Activated T-cell treated with anti-CD3 and anti-CD28 coated beads, Interleukin-2, amount 50 U/mL, for 24 hours (primary cell): ENCODE measurements around the gene FBLIM1.
"Not testable (repeated sequence)": the region's sequence is repeated elsewhere in the genome, so short reads cannot be mapped to it uniquely, and the experiment has no call there.

Experiments used
- DNase-seq: peaks from one replicate; pipeline ENCODE4 v3.0.0-alpha.2; 2020
- H3K27ac Mint-ChIP-seq: 2 replicates; pipeline ENCODE4 v1.8.0; 2020; ENCODE audit warnings: mild to moderate bottlenecking, mixed read lengths
- H3K27me3 Mint-ChIP-seq: 2 replicates; pipeline ENCODE4 v1.8.0; 2020; ENCODE audit warnings: mixed read lengths
- H3K36me3 Mint-ChIP-seq: 2 replicates; pipeline ENCODE4 v1.8.0; 2020; ENCODE audit warnings: low read depth, mixed read lengths
- H3K4me1 Mint-ChIP-seq: 2 replicates; pipeline ENCODE4 v1.8.0; 2020; ENCODE audit warnings: low read depth, mixed read lengths
- H3K4me3 Mint-ChIP-seq: 2 replicates; pipeline ENCODE4 v1.8.0; 2020; ENCODE audit warnings: mild to moderate bottlenecking, moderate library complexity, mixed read lengths
- H3K9me3 Mint-ChIP-seq: 2 replicates; pipeline ENCODE4 v1.8.0; 2020; ENCODE audit warnings: mixed read lengths

Gene FBLIM1

DNA sequence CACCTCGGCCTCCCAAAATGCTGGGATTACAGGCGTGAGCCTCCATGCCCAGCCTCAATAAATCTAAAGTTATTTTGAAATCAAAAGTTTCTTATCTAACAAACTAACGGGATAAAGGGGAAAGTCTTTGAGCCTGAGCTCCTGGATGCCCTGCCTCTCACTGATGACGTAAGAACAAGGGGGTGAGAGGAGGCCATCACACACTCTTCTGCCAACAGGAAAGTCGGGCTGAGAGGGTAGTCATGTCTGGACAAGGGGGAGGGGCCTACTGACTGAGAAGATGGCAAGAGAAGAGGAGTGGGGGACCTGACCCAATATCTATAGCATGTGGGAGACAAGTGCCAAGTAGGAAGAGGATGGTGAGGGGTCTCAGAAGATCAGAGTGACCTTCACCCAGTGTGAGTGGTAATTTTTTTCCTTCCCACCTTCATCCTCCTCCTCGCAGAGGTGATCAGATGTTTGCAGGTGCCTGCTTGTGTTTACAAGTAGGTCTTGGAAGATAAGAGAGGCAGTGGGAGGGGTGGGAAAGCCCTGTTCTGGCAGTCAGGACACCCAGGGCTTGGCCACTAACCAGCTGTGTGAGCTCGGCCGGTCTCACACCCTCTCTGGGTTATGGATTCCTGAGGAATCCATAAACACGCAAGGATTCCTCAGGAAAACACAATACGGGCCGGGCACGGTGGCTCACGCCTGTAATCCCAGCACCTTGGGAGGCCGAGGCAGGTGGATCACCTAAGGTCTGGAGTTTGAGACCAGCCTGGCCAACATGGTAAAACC, 39.2 kb downstream of the FBLIM1 start:
- Mint-ChIP-seq H3K27me3 (peaks cover 7% of the 10 kb centered on the region), H3K9me3 (no peaks in the 10 kb centered on the region), H3K4me1 (peaks cover 8% of the 10 kb centered on the region), H3K4me3 (no peak overlapping the region), H3K27ac (no peak overlapping the region), H3K36me3 (no peaks in the 10 kb centered on the region)
- no peak for DNase-seq

DNA sequence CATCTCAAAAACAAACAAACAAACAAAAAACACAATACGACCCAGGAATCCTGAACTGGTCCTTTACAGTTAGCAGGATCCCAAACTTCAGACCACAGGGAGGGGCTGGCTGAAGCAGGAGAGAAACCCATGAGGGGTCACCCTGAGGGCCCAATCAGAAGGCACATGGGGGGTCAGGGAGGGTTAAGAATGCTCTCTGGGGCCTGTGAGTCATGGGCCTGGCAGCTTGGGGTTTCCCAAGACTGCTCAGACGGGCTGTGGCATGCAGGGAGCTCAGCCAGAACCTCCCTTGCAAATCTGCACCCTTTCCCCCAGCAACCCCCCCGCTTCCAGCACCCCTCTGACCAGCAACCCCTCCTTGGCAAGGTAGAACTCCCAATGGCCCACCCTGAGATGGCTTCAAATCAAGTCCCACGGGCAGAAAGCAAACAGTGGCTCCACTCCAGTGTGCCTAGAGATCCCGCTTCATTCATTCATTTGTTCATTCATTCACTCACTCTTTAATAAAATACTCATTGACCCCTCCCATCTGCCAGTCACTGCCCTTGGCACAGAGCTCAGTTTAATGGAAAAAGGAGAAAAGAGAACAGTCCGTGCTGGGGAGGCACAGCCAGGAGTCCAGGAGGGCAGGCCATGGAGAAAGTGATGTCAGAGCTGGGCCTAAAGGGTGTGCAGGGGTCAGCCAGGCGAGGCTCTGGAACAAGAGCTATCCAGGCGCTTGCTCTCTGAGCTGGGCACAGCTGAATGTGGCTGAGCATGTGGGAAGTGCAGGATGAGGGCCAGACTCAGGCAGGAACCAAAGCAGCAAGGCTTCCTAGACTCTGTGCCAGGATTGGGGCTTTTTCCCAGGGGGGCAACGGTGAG, 40.6 kb downstream of the FBLIM1 start:
- no peak for DNase-seq
- peaks cover 7% of the 10 kb centered on the region for H3K27me3 Mint-ChIP-seq

DNA sequence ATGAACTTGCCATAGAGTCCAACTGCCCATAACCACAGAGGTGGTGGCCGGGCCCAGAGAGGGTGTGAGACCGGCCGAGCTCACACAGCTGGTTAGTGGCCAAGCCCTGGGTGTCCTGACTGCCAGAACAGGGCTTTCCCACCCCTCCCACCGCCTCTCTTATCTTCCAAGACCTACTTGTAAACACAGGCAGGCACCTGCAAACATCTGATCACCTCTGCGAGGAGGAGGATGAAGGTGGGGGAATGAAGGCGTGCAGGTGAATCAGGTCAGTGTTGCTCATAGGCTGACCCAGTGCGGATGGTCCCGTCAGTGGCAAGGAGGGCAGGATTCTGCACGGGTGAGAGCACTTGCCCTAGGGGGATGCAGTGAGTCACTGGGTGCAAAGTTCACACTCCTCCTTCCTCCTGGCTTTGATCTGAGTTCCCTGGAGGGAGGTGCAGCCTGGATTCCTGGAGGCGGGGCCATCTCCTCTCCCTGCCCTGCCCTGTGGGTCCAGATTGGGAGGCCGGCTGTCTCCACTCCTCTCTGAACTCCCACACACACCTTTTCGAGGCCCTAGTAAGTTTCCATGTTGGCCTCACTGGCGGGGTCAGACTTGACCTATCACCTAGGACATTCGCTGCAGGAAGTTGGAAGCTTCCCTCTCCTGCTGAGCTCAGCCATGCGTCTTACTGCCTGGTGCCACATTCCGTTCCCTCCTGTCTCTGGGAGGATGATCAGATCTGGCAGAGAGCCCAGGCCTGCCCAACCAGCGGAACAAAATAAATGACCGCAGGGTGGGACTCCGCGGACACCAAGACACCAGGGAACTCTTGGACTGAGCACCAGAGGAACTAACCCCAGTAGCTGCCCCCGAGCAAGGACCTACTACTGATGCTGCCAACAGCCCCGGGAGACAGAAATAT, 41.6 kb downstream of the FBLIM1 start:
- H3K27me3 Mint-ChIP-seq = peaks cover 7% of the 10 kb centered on the region
- no peak overlapping the region for H3K27ac Mint-ChIP-seq
- peaks cover 5% of the 10 kb centered on the region for H3K4me1 Mint-ChIP-seq
- DNase-seq = no peak
- H3K4me3 Mint-ChIP-seq = no peak overlapping the region
- no peaks in the 10 kb centered on the region for H3K9me3 Mint-ChIP-seq
- H3K36me3 Mint-ChIP-seq = no peaks in the 10 kb centered on the region

More for the DNA sequence above, 40.6 kb downstream of the FBLIM1 start:
- no peaks in the 10 kb centered on the region for H3K36me3 Mint-ChIP-seq
- no peak overlapping the region for H3K27ac Mint-ChIP-seq
- H3K4me1 Mint-ChIP-seq = peaks cover 8% of the 10 kb centered on the region
- no peaks in the 10 kb centered on the region for H3K9me3 Mint-ChIP-seq
- no peak overlapping the region for H3K4me3 Mint-ChIP-seq

DNA sequence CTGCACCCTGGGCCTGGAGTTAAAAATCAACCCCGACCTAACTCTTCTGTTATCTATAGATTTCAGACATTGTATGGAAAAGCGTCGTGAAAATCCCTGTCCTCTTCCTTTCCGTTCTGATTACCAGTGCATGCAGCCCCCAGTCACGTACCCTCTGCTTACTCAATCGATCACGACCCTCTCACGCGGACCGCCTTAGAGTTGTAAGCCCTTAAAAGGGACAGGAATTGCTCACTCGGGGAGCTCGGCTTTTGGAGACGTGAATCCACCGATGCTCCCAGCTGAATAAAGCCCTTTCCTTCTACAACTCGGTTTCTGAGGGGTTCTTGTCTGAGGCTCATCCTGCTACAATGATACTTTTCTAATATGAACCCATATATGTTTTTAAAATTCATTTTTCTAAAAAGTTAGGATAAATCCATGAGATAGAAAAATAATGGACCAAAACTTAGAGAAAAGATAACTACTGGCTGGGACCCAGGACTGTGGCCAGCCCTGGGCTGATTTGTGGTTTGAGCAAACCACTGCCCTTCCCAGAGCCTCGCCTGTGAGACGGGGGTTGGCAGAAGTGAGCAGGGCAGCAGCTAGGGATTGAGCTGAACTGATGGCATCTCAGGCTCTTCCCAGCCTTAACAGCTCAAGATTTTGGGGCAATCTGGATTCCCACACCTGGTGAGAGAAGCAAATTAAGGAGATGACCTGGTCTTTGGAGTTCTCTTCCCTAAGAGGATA, 43.8 kb downstream of the FBLIM1 start:
- no peak for DNase-seq
- H3K4me3 Mint-ChIP-seq = no peak overlapping the region

DNA sequence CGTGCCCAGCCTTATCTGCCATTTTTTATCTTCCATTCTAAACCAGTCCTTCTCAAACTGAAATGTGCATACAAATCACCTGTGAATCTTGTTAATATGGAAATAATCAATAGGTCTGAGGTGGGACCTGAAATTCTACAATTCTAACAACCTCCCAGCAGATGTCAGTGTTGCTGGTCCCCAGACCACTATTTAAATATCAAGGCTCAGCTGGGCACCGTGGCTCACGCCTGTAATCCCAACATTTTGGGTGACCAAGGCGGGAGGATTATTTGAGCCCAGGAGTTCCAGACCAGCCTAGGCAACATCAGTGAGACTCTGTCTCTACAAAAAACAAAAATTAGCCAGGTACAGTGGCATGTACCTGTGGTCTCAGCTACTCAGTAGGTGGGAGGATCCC, 44.8 kb downstream of the FBLIM1 start:
- Mint-ChIP-seq H3K27me3 (peaks cover 7% of the 10 kb centered on the region), H3K4me3 (no peak overlapping the region), H3K27ac (no peak overlapping the region), H3K36me3 (no peaks in the 10 kb centered on the region), H3K4me1 (no peaks in the 10 kb centered on the region), H3K9me3 (no peaks in the 10 kb centered on the region)
- DNase-seq = peak; percentile 37

More for the DNA sequence above, 43.8 kb downstream of the FBLIM1 start:
- Mint-ChIP-seq H3K4me1 (no peaks in the 10 kb centered on the region), H3K27ac (no peak overlapping the region), H3K9me3 (no peaks in the 10 kb centered on the region), H3K36me3 (no peaks in the 10 kb centered on the region), H3K27me3 (peaks cover 7% of the 10 kb centered on the region)

DNA sequence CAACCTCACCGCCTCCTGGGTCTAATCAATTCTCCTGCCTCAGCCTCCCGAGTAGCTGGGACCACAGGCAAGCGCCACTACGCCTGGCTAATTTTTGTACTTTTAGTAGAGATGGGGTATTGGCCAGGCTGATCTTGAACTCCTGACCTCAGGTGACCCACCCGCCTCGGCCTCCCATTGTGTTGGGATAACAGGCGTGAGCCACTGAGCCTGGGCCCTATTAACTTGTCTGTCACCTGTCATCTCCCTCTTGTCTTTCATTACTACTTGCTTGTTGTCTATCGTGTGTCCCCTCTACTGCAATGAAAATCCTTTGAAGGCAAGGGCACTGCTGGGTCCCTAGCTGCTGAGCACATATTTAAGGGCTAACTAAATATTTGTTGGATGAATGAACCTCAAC, 45.5 kb downstream of the FBLIM1 start:
- Mint-ChIP-seq H3K27ac (no peak overlapping the region), H3K4me1 (no peaks in the 10 kb centered on the region), H3K27me3 (peaks cover 7% of the 10 kb centered on the region), H3K4me3 (no peak overlapping the region), H3K9me3 (no peaks in the 10 kb centered on the region), H3K36me3 (no peaks in the 10 kb centered on the region)
- DNase-seq = no peak

DNA sequence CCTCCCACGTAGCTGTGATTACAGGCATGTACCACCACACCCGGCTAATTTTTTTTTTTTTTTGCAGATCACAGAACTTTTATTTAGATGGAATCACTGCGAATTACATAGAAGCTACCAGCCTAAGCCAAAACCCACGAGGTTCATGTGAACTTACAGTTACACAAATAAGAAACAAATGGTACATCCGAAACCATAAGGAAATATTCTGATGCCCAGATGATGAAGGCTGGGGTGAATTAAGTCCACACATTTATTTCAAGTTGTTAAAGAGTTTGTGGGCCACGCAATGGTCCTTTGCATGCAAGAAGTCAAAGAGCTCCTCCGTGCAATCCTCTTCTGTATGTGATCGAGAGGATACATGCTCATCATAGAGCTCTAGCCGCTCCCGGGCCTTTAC, 48.5 kb downstream of the FBLIM1 start:
- Mint-ChIP-seq H3K4me1 (no peaks in the 10 kb centered on the region), H3K9me3 (no peaks in the 10 kb centered on the region), H3K4me3 (no peak overlapping the region), H3K36me3 (no peaks in the 10 kb centered on the region), H3K27me3 (no peaks in the 10 kb centered on the region), H3K27ac (no peak overlapping the region)
- DNase-seq = no peak

DNA sequence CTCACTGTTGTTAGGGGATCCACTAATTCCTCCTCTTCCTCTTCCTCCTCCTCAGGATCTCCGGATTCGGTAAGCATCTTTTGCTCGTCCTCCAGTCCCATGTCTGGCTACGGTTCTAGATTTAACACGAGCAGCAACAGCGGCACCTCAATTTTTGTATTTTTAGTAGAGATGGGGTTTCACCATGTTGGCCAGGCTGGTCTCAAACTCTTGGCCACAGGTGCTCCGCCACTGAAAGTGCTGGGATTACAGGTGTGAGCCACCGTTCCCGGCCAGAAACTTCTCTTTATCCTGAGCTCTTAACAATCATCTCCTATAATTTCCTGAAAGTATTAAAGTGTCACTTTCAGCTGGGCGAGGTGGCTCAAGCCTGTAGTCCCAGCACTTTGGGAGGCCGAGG, 49.0 kb downstream of the FBLIM1 start, which contains the start of gene UQCRHL:
TSS of gene UQCRHL (minus strand) at position 101 of the 400 bp plus-strand sequence. CDS start at position 101, 0 bp downstream.
- H3K27ac Mint-ChIP-seq, H3K4me3 Mint-ChIP-seq, H3K27me3 Mint-ChIP-seq, H3K4me1 Mint-ChIP-seq, H3K9me3 Mint-ChIP-seq, DNase-seq, H3K36me3 Mint-ChIP-seq: not testable (repeated sequence)

DNA sequence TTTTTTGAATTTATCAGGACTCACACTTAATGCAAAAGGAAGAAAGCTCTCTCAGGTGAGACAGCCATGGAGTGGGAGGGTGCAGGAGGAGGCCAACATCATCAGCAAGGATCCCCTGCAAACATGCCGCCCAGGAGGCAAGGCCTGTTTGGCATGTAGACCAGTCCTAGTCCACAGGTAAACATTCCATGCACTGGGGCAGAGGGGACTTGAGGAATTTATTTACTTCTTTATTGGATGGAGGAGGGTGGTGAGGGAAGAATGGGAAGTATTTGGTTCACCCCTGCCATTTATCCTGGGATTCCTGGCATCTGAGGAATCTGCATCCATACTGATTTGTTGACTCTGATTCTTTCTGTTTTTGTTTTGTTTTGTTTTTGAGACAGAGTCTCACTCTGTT, 50.4 kb downstream of the FBLIM1 start:
- no peak overlapping the region for H3K27ac Mint-ChIP-seq

DNA sequence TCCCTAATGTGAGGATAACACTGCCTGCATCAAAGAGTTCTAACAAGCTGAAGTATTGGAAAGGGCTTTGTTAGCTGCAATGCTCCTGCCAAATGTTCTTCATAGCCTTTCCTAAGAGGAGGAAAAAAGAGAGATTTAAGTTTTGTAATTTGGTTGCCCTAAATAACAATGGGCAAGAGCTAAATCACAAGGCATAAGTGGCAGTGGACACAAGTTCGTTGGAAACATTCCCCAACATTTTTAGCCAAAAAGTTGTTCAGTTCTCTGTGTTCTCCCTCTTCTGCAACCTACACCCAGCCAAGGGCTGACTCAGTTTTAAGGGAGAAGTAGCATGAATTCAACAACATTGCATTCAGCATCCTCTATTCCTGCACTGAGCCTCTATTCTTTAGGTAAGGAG, 51.5 kb downstream of the FBLIM1 start:
- no peaks in the 10 kb centered on the region for H3K27me3 Mint-ChIP-seq
- no peak overlapping the region for H3K27ac Mint-ChIP-seq
- no peaks in the 10 kb centered on the region for H3K9me3 Mint-ChIP-seq
- no peaks in the 10 kb centered on the region for H3K4me1 Mint-ChIP-seq
- DNase-seq = no peak
- H3K4me3 Mint-ChIP-seq = no peak overlapping the region
- no peaks in the 10 kb centered on the region for H3K36me3 Mint-ChIP-seq

More for the DNA sequence above, 50.4 kb downstream of the FBLIM1 start:
- DNase-seq = no peak
- Mint-ChIP-seq H3K4me3 (no peak overlapping the region), H3K9me3 (no peaks in the 10 kb centered on the region), H3K36me3 (no peaks in the 10 kb centered on the region), H3K27me3 (no peaks in the 10 kb centered on the region), H3K4me1 (no peaks in the 10 kb centered on the region)

DNA sequence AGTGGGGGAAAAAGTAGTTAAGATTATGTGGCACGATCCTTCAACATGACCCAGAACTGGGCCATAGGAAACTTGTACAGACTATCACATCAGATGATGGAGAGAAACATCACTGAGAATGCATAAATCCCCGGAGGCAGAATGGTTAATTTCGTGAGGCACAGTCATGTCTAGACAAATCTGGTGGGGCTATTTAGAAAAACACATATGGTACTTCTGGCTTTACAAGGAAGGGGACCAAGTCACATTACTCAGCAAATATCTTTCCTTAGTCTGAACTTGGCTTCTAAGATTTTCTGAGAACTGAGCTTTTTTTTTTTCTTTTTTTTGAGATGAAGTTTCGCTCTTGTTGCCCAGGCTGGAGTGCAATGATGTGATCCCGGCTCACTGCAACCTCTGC, 58.1 kb downstream of the FBLIM1 start:
- Mint-ChIP-seq H3K36me3 (no peaks in the 10 kb centered on the region), H3K27ac (no peak overlapping the region), H3K4me3 (no peak overlapping the region), H3K9me3 (no peaks in the 10 kb centered on the region), H3K27me3 (no peaks in the 10 kb centered on the region), H3K4me1 (peaks cover 5% of the 10 kb centered on the region)
- DNase-seq = no peak

DNA sequence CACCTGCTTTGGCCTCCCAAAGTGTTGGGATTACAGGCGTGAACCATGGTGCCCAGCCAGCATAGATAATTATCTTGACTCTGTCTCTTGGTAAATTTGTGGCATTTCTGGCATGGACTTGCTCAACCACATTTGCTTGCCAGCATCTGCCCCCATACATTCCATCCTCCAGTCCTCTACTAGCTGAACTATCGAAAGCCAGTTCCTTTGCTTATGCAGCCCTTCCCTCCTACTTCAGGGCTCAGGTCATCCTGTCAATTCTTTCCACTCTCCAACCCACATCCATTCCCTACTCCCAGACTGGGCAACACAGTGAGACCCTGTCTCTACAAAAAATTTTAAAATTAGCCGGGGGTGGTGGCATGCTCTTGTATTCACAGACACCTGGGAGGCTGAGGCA, 61.9 kb downstream of the FBLIM1 start:
- Mint-ChIP-seq H3K4me1 (peaks cover 5% of the 10 kb centered on the region), H3K9me3 (no peaks in the 10 kb centered on the region), H3K27ac (no peak overlapping the region), H3K4me3 (no peak overlapping the region), H3K36me3 (no peaks in the 10 kb centered on the region), H3K27me3 (no peaks in the 10 kb centered on the region)
- no peak for DNase-seq

DNA sequence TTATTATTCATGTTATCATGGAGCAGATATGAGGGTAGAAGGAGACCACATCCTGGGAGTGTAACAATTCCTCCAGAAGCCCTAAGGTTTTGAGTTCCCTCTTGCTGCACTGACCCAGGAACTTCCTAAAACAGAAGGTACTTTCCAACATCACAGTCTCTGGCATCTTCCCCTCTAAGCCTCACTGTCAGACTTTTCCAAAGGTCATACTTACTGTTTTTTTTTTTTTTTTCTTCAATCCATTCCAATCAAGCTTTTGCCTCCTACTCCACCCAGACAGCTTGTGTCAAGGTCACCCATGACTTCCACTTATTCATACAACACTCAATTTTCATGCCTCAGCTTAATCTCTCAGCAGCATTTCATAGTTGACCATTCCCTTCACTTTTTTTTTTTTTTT, 67.2 kb downstream of the FBLIM1 start:
- Mint-ChIP-seq H3K36me3 (no peaks in the 10 kb centered on the region), H3K27ac (no peak overlapping the region), H3K4me1 (peaks cover 5% of the 10 kb centered on the region), H3K9me3 (no peaks in the 10 kb centered on the region), H3K27me3 (no peaks in the 10 kb centered on the region), H3K4me3 (no peak overlapping the region)
- no peak for DNase-seq
